NCI-H1436 treated with DMSO at 0.1 percent for 48 hours (cell line): Measurements from ENCODE around the gene UGT8.
"Not testable (repeated sequence)": the region's sequence is repeated elsewhere in the genome, so short reads cannot be mapped to it uniquely, and the experiment has no call there.

ENCODE experiments used
- DNase-seq: peaks from one replicate; lab custom pipeline; 2025; lab: John Stamatoyannopoulos, UW

The UGT8 gene

GRCh38 chr4:114598191-114599121, at the start of gene UGT8:
Gene UGT8, plus strand, starts transcription at chr4:114598807. Its CDS starts 24,074 bp downstream, at chr4:114622881.
- DNase-seq = peak; percentile 7

- no peak for DNase-seq
Measured at GRCh38 chr4:114549638-114550037, 49.0 kb upstream of the UGT8 start.

GRCh38 chr4:114558446-114559020, 40.1 kb upstream of the UGT8 start:
- no peak for DNase-seq

DNA sequence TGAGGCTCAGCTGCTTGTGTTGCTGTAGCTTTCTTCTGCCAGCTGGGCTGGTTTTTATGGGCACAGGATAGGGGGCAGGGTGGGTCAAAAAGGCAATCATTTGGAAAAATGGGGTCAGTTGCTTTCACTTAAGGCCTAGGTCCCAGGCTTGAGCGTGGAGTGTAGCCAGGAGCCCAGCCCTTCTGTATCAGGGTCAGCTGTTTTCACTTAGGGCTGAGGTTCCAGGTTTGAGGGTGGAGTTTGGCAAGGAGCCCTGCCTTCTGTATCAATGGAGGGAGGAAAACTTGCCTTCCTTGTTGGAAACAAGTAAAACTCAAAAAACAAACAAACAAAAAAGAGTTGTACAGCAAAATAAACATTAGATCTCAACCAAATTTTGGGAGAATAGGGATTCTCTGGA, 37.0 kb upstream of the UGT8 start:
- no peak for DNase-seq

GRCh38 chr4:114562176-114562904, 36.3 kb upstream of the UGT8 start:
- no peak for DNase-seq

DNA sequence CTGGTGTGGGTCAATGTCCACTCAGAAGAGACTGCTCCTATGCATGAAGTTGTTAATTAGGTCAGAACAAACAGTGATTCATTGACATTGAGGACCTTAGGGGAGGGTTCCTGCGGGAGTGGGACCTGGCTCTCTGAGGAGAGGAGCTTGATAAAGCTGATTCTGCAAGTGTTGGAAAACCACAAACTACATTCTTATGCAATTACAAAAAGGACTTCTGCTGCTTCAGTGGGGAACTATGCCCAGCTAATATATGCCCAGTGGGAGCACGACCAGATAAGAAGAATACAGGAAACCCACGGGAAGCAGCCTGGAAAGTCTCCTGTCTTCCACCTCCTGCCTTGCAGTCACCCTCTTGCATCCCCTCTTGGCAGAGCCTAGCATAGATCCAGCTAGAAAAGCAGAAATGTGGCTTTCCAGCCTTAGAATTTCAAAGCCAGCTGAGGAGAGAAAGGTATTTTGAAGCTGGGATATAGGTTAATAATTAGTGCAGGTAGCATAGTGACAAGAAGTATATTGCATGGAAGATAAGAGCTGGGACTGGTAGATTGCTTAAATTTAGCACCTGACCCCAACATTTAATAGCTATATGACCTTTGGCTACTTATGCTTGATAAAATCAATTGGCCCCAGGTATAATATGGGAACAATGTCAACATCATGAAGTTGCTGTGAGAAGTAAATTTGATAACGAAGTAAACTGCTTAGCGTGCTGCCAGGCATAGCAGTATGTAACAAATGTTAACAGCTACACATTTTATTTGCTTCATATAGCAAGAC, 34.9 kb upstream of the UGT8 start:
- DNase-seq = no peak

GRCh38 chr4:114577386-114577785, 21.2 kb upstream of the UGT8 start:
- no peak for DNase-seq

GRCh38 chr4:114582621-114583020, 16.0 kb upstream of the UGT8 start:
- DNase-seq = no peak

DNA sequence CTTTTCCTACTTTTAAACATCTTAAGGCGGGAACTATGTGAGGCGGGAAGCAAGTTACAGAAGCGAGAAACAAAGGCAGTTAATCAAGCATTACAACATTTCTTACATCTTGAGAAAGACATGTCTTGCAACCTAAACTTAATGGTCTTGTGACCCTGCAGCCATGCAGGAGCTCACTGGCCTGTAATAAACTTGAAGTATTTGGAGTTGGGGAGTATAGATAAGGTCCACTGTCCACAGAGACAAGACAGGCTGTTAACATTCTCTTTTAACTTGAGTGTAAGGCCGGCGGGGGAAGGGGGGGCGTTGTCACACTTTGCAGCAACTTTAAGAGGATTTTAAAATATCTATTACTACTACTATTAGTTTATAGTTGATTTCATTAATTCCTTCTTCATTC, 10.3 kb upstream of the UGT8 start:
- no peak for DNase-seq

GRCh38 chr4:114590360-114590759, 8.2 kb upstream of the UGT8 start:
- DNase-seq = not testable (repeated sequence)

DNA sequence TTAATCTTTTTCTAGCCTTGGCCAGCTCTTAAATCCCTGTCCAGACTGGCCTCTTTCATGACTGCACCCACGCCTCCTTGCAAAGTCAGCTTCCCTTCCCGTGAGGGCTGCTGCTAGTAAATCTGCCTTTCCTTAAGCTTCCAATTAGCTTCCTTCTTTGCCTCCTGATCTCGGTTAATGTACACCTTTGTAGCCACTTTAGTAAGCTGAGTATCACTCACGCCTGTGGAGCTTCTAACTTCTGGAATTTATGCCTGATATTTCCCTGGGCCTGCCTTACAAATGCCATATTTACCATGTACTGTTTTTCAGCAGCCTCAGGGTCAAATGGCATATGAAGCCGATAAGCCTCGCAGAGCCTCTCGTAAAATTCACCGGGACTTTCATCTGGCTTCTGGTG, 5.1 kb upstream of the UGT8 start:
- no peak for DNase-seq

GRCh38 chr4:114595207-114595606, 3.4 kb upstream of the UGT8 start:
- no peak for DNase-seq

GRCh38 chr4:114595921-114596320, 2.7 kb upstream of the UGT8 start:
- no peak for DNase-seq

DNA sequence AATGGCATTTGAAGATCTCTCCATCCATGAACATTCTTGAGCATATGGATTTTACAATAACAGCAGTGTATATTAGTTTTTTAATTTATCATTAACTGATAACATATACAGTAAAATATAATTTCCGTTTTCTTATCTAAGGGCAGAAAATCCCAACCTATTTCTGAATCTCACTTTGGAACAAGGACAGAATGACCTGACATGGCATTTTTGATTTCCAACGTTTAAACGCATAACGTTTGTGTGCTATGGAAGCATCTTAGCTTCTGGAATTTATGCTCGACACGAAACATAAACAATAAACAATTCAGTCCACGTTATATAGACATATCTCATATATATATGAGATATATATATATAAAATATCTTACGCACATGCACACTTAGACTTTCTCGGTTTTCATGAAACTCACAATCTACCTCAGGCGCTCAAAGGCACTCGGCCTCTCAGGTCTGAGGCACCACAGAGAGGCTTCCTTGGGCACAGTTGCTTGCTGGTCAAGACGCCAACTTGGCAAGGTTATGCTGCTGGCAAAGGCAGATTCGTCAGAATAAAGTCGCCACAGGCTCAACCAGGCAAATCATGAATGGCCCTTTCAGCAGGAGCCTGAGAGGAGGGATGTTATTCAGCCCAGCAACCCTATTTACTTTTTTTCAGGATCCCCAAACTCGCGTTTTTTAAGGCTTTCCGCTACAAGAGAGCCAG, 1.0 kb upstream of the UGT8 start:
- DNase-seq = no peak

DNA sequence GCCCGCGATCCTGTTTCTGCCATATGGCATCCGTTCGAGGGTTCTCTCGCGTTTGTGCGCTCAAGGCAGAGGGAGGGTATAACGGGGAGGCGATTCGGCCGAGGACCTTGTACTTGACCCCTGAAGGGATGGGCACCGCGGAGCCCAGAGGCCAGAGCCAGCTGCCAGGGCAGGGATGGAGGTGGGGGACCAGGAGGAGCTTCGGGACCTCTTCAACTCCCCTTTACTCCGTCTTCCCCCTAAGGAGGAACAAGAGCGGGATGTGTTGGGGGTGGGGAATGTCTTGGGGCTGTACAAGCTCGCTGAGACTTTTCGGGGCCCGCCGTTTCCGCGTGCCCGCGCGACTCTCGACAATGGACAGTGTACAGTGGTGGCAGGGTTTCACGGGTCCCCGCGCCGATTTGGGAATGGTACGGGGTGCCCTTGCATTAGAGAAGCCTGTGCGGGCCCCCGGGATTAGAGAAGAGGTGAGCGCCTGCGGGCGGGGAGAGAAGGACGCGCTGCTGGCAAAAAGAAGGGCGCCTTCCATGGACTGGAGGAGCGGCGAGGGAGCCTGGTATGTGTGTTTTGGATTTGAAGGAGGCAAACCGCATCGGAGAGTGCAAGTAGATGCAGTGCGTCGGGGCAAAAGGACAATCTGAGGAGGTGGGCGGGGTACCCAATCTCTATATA, 760 bp downstream of the UGT8 start:
- DNase-seq = no peak

GRCh38 chr4:114599903-114600552, 1.4 kb downstream of the UGT8 start:
- DNase-seq = no peak

- no peak for DNase-seq
Measured at GRCh38 chr4:114600672-114601071, 2.1 kb downstream of the UGT8 start.

- no peak for DNase-seq
Measured at GRCh38 chr4:114601304-114602052, 2.9 kb downstream of the UGT8 start.

GRCh38 chr4:114603497-114603896, 4.9 kb downstream of the UGT8 start:
- DNase-seq = no peak

DNA sequence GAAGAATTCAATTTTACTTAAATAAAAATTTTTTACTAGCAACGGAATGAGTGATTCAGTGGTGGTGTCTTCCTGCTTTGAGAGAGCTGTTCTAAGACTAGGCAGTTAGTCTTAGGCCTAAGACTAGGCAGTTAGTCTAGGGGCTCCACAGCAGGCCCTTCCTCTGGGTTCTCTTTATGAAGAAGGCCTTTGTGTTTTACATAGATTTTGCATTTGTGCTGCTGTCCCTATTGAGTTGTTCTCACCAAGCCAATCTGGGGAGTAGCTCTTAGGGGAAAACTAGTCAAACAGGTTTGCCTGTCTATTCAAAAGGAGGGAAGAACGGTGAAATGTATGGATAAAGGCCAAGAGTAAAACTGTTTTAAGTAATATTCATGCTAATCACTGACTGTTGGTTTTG, 7.6 kb downstream of the UGT8 start:
- DNase-seq = no peak
